ENCODE results near the gene CARMIL1.
"Not testable (repeated sequence)": the region's sequence is repeated elsewhere in the genome, so short reads cannot be mapped to it uniquely, and the experiment has no call there.

The CARMIL1 gene

GRCh38 chr6:25414755-25415154, 135.6 kb downstream of the CARMIL1 start:
- DNase-seq = no peak

DNA sequence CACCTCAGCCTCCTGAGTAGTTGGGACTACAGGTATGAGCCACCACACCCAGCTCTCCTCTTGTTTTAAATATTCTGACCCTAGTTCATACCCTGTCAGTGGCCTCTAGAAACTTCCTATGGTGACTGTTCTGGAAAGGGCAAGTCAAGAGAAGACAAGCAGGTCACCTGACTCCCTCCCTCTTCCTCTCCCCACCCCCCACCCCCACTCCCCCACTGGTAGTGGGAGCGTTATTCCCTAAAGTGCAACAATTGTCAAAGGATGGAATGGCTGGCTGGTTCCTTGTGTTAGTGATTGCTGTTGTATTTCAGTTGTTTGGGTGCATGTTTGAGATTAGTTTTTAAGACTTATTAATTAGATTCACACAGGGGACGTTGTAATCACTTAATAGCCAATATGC, 136.1 kb downstream of the CARMIL1 start:
- DNase-seq = no peak

- no peak for DNase-seq
These were observed 136.5 kb downstream of the CARMIL1 start for GRCh38 chr6:25415701-25416100.

DNA sequence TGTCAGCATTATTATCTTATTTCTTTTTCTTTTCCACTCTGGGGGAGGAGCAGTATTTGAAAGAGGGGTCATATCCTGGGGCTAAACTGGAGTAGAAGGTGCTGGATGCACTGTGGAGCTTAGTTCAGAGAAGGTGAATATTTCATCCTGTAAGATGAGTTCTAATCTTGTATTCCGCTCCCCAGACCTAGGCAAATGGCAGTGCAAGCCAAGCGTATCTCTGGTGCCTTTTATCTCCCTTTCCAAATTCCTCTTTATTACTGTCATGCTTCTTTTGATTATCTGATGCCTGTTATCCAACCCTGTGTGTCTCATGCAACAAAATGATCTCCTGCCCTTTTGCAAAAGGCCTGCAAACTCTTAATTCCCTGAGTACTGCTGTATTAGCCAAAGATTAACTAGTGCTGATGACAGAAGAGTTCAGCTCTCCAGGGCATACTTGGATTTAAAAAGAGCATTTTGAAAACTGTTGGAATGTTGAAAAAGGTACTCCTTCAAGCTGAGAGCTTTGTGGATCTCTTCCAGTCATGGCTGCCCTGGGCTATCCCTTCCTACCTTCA, 138.0 kb downstream of the CARMIL1 start:
- no peak for DNase-seq

- no peak for DNase-seq
These were observed 139.4 kb downstream of the CARMIL1 start for GRCh38 chr6:25418454-25419052.

- DNase-seq = no peak
These were observed 140.7 kb downstream of the CARMIL1 start for GRCh38 chr6:25419879-25420278.

DNA sequence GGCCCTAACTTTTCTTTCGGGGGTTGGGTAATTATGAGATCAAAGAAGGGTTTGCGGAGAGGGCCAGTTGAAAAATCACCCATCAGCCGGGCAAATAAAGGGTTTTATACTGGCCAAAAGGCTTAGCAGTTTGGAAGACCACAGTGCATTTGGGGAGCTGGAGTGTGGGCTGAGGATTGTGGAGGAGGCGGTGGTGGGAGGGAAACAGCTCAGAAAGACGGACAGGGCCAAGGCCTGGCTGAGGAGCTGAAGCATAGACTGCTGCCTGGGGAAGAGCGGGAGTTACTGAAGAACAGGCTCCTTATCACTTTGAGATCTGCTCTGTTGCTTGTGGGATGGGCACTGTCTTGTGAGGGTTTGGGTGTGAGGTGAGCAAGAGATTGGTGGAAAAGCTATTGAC, 144.2 kb downstream of the CARMIL1 start:
- DNase-seq = no peak

DNA sequence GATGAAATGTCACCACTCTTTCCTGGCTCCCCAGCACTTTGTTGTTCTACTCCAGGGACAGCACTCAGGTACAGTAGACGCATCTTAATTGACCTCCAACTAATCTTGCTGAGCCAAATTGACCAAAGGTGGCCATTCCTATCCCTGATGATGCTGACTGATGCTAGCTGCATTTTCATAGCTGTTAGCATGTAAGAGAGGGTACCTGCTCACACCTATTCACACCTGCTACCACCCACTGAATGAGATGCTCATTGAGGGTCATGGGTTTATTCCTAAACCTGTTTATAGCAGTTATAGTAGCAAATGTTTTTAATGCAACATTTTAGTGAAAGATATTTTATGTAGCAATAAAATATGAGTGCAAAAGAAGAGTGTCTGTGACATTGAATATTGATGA, 145.1 kb downstream of the CARMIL1 start:
- DNase-seq = no peak

- no peak for DNase-seq
These were observed 148.4 kb downstream of the CARMIL1 start for GRCh38 chr6:25427549-25427948.

DNA sequence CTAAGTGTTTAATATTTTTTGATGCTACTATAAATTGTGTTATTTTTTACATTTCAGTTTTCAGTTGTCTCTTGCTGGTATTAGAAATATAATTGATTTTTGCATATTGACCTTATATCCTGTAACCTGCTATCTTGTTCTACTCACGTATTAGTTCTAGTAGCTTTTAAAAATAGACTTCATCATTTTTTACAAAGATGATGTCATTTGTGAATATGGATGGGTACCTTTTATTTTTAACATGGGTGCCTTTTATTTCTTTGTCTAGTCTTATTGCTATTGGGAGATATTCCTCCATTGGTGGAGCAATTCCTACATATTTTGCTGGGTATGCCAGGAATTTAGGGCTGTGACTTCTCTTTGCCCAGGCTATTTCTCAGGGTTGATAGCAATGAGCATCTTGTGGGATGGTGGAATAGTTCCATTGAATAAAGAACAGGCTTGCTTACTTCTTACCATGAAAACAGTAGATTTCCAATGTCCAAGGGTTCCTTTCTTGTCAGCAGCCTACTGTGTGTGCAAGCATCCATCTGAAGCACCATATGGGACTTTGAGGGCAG, 149.7 kb downstream of the CARMIL1 start:
- DNase-seq = no peak

GRCh38 chr6:25431306-25431974, 152.3 kb downstream of the CARMIL1 start:
- no peak for DNase-seq

DNA sequence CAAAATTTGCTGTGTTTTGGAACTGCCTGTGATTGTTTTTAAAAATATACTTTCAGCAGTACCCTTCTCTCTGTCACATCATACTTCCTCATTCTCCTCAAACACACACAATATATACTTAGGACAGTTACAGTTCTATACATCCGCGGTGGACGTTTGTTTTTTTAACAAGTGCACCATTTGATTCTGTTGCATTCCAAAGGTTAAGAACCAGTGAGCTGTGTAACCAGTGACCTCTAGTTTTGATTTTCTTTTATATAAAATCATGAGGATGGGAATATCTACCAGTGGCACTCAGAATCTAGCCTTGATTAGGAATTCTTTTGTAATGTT, 152.8 kb downstream of the CARMIL1 start:
- no peak for DNase-seq

GRCh38 chr6:25434921-25435320, 155.7 kb downstream of the CARMIL1 start:
- no peak for DNase-seq

- no peak for DNase-seq
These were observed 156.3 kb downstream of the CARMIL1 start for GRCh38 chr6:25435416-25435985.

- DNase-seq = no peak
These were observed 157.6 kb downstream of the CARMIL1 start for GRCh38 chr6:25436760-25437159.

DNA sequence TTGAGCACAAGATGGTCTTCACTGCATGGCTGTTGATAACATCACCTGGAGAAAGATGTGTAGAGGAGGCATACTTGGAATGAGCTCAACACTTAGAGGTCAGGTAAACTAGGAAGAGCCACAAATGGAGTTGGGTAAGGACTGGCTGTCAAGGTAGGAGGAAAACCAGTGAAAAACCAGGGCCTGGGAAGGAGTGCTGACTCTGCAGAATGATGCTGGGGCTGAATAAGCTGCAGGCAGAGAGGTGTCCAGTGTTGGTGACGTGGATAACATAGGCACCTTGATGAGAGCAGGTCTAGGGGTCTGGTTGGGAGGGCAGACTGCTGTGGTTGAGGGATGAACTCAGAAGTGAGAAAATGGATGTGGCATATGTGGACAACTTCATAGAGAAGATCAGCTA, 160.2 kb downstream of the CARMIL1 start:
- DNase-seq = no peak

GRCh38 chr6:25441663-25442270, 162.6 kb downstream of the CARMIL1 start:
- no peak for DNase-seq

GRCh38 chr6:25442898-25443297, 163.7 kb downstream of the CARMIL1 start:
- no peak for DNase-seq

DNA sequence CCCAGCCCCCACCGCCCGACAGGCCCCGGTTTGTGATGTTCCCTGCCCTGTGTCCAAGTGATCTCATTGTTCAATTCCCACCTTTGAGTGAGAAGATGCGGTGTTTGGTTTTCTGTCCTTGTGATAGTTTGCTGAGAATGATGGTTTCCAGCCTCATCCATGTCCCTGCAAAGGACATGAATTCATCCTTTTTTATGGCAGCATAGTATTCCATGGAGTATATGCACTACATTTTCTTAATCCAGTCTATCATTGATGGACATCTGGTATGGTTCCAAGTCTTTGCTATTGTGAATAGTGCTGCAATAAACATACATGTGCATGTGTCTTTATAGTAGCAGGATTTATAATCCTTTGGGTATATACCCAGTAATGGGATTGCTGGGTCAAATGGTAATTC, 165.3 kb downstream of the CARMIL1 start:
- DNase-seq = not testable (repeated sequence)

DNA sequence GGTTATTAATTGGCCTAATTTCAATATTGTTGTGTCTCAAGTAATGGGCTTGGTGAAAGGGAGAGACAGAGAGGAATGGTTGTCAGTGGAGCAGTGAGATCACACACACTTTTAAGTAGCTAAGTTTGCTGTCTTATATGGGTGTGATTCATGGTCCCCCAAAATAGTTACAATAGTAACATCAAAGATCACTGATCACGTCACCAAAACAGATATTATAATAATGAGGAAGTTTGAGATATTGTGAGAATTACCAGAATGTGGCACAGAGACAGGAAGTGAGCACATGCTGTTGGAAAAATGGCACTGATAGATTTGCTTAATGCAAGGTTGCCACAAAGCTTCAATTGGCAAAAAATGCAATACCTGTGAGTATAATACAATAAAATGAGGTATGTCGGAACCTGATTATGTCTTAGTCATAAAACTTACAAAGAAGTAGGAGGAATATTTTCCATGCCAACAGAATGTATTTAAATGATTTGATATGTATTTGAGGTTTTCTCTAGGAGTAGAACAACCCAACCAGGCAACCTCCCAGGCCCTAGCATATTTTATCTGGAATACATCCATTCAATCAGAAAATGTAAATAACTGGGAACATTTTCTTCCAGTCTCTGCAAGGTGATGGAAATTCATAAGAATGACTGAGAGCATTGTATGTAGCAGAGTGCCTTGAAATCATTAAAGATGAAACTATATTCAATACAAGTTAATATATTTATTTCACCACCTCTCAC, 167.8 kb downstream of the CARMIL1 start:
- no peak for DNase-seq

DNA sequence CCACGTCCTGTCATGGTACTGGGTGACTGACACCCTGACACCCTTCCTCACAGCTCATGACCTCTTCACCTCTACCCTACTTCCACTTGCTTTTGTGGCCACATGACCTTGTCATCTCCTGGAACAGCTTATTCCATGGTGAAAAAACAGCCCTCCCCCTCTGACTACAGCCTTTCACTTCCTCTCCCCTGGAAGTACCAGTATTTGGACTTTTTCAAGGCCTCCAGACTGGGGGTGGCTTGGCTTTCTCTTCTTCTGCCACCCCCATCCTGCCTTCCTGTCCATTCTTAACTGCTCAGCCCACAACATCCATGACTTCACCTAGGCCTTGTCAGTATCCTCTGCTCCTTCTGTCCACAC, 168.4 kb downstream of the CARMIL1 start:
- no peak for DNase-seq

DNA sequence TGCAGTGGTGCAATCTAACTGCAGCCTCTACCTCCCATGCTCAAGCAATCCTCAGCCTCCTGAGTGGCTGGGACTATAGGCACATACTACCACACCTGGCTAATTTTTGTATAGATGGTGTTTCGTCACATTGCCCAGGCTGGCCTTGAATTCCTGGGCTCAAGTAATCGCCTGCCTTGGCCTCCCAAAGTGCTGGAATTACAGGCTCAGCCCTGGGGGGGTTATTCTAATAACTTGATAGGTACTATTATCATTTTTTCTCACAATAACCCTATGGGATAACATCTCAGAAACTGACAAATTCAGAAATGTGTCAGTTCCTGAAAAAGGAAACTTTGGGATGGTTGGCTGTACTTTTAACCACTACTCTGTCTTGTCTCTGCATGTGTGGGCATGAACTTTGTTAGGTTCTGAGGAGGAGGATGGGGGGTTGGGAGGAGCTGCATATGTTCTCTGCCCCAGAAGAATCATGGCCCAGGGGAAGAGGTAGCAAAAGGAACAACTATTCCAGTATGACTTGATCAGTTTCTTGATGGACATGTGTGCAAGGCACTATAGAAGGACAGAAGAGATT, 169.9 kb downstream of the CARMIL1 start:
- DNase-seq = no peak

- no peak for DNase-seq
These were observed 170.6 kb downstream of the CARMIL1 start for GRCh38 chr6:25449774-25450173.
